Measurements from ENCODE around the gene GNAQ. TPM values are rescaled to one million over a fixed set of nuclear protein-coding genes. Genes with fewer than 3 reads are reported as not detected.

GNAQ gene
- total RNA-seq, 4 donors from 2014 or later: 64.0 to 80.4 (median 69.2) TPM

GRCh38 chr9:78033870-78034269 is 2.3 kb upstream of the GNAQ start:
- WGBS: 84% methylated on average over 2 of the region's 2 CpGs
- Histone ChIP-seq H3K36me3 (no peaks in the 10 kb centered on the region), H3K4me3 (no peak overlapping the region), H3K9me3 (no peaks in the 10 kb centered on the region), H3K27ac (replicated peaks in 1 of 4) (peak overlapping the region in 1 of 4 donors; percentile 96), H3K4me1 (peaks cover 11 to 38% (median 33%) of the 10 kb centered on the region in 4 donors), H3K27me3 (no peaks in the 10 kb centered on the region)
- TF ChIP-seq EP300 (IDR thresholded peaks at IDR 0.05) (no peak), CTCF (IDR thresholded peaks at IDR 0.05) (no peak), POLR2A (IDR thresholded peaks at IDR 0.05; ENCODE audit: low read depth) (no peak), POLR2AphosphoS5 (IDR thresholded peaks at IDR 0.05) (no peak)
- intact Hi-C loops (cut with DNase I): loop anchor here (2.0 to 5.0 kb wide), 2 partner anchors 191 to 282 kb away; no protein-coding TSS in a partner anchor
- DNase-seq (ENCODE audit: extremely low spot score): no peak

DNA sequence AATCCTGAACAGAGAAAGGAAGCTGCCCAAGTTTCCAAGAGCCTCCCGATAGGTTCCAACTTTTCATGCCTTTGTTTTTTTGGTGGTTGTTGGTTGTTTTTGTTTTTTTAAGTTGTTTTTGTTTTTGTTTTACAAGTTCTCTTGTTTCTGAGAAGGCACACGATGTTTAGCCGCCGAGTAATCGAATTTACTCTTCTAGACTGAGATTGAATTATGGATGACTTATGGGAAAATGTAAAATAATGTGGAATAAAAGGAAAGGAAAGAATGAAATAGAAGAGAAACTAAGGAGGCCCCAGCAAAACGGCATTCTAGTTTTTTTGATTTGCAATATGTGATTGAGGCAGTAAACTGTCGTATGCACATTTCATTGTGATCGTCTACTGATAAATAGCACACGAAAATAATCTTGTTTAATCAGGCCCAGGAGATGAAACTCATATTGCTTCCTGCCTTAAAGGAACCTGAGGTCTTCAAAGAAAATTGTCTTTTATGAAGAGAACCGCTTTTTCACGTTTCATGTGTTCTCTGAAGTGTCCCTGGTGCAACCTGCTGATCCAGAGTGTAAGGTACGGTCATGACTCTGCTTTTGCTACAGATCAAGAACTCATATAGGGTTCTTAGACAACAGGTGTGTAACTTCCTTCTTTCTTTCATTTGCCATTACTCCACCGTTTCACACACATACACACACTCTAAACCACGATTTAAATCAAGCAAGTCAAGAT is 1.3 kb upstream of the GNAQ start:
- Histone ChIP-seq H3K27me3 (no peaks in the 10 kb centered on the region), H3K9me3 (no peaks in the 10 kb centered on the region), H3K36me3 (no peaks in the 10 kb centered on the region), H3K27ac (replicated peaks in 1 of 4) (peak overlapping the region; percentile 89 to 98 (median 94)), H3K4me3 (peak overlapping the region; percentile 79 to 90 (median 86)), H3K4me1 (peaks cover 11 to 46% (median 39%) of the 10 kb centered on the region in 4 donors)
- no peak for TF ChIP-seq POLR2A (IDR thresholded peaks at IDR 0.05; ENCODE audit: low read depth)
- no peak for TF ChIP-seq POLR2AphosphoS5 (IDR thresholded peaks at IDR 0.05)
- TF ChIP-seq EP300 (IDR thresholded peaks at IDR 0.05): no peak
- no peak for TF ChIP-seq CTCF (IDR thresholded peaks at IDR 0.05)
- WGBS: 42% methylated on average over 14 of the region's 14 CpGs
- intact Hi-C loops (cut with DNase I): loop anchor here (5.0 kb wide), 1 partner anchor 281 kb away; no protein-coding TSS in a partner anchor
- DNase-seq (ENCODE audit: extremely low spot score): no peak

GRCh38 chr9:78031893-78032729 is 500 bp upstream of the GNAQ start:
- H3K4me1 ChIP-seq: peaks cover 11 to 53% (median 47%) of the 10 kb centered on the region in 4 donors
- TF ChIP-seq POLR2A (IDR thresholded peaks at IDR 0.05; ENCODE audit: low read depth): no peak
- TF ChIP-seq CTCF (IDR thresholded peaks at IDR 0.05): no peak
- no peak for TF ChIP-seq EP300 (IDR thresholded peaks at IDR 0.05)
- peak; percentile 84 to 90 for TF ChIP-seq POLR2AphosphoS5 (IDR thresholded peaks at IDR 0.05)
- DNase-seq (ENCODE audit: extremely low spot score): peak; percentile 96
- H3K9me3 ChIP-seq: no peaks in the 10 kb centered on the region
- H3K36me3 ChIP-seq: no peaks in the 10 kb centered on the region
- H3K4me3 ChIP-seq: peak overlapping the region; percentile 79 to 90 (median 86)
- peak overlapping the region; percentile 89 to 98 (median 94) for H3K27ac ChIP-seq (replicated peaks in 1 of 4)
- intact Hi-C loops (cut with DNase I): loop anchor here (5.0 kb wide), 1 partner anchor 280 kb away; no protein-coding TSS in a partner anchor
- 0% methylated on average over 28 of the region's 95 CpGs for WGBS
- H3K27me3 ChIP-seq: no peaks in the 10 kb centered on the region

- intact Hi-C loops (cut with DNase I): loop anchor here (5.0 kb wide), 1 partner anchor 278 kb away; no protein-coding TSS in a partner anchor
- Histone ChIP-seq H3K36me3 (no peaks in the 10 kb centered on the region), H3K4me3 (peak overlapping the region; percentile 79 to 90 (median 86)), H3K4me1 (peaks cover 19 to 66% (median 59%) of the 10 kb centered on the region in 4 donors), H3K27ac (replicated peaks in 1 of 4) (peak overlapping the region; percentile 89 to 98 (median 94)), H3K27me3 (no peaks in the 10 kb centered on the region), H3K9me3 (no peaks in the 10 kb centered on the region)
- DNase-seq (ENCODE audit: extremely low spot score): no peak
- under 1% methylated on average over 35 of the region's 91 CpGs for WGBS
- no peak for TF ChIP-seq POLR2AphosphoS5 (IDR thresholded peaks at IDR 0.05)
- no peak for TF ChIP-seq POLR2A (IDR thresholded peaks at IDR 0.05; ENCODE audit: low read depth)
- TF ChIP-seq EP300 (IDR thresholded peaks at IDR 0.05): no peak
Measured at GRCh38 chr9:78030553-78031443, 813 bp downstream of the GNAQ start.
